Stimulated activated CD4-positive, alpha-beta T cell treated with anti-CD3 and anti-CD28 coated beads, Interleukin-4, amount 100 ng/mL, for 48 hours (primary cell): ENCODE data around the gene HEYL.

Experiments
- DNase-seq, 2 donors: peaks; one replicate each; pipeline ENCODE4 v3.0.0-alpha.2; 2020; ENCODE audit warnings: low read depth in 2 of 2

Gene HEYL

DNA sequence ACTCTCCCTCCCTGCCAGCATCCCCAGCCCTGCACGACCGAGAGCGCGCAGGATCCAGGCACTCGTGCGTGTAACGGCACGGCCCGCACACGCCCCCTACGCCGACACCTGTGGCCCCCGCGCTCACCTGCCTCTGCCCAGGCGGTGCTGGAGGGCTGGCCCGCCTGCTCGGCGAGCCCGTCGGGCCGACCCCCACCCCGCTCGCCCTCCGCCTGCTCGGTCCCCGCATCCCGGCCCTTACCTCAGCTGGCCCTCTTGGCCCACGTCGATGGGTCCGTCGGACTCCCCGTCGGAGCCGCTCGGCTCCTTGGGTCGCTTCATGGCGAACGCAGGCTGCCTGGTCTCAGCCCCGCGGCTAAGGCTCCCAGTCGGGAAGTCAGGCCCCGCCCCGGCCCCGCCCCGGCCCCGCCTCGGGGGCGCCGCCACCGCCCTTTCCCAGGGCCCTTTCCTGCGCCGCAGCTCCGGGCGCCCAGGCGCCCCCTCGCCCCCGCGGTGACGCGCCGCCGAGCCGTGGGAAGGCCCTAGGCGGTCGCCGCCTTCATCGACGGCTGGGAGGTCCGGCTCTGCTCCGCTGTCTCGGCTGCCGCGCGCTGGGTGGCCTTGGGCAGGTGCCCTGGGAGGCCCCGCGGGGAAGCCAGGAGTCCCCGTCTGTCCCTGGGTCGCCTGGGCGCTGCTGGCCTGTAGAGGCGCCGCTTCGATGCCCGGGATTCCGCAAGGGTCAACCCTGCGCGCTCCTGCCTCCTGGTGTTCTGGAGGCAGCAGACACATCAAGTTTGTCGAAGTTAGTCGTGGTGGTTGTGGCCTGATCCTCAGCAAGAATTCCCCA is at the start of gene HEYL:
HEYL (minus strand) TSS at position 339 of the 826 bp plus-strand sequence; CDS start at position 321, 18 bp downstream.
- DNase-seq, result peak; percentile 56 to 67

DNA sequence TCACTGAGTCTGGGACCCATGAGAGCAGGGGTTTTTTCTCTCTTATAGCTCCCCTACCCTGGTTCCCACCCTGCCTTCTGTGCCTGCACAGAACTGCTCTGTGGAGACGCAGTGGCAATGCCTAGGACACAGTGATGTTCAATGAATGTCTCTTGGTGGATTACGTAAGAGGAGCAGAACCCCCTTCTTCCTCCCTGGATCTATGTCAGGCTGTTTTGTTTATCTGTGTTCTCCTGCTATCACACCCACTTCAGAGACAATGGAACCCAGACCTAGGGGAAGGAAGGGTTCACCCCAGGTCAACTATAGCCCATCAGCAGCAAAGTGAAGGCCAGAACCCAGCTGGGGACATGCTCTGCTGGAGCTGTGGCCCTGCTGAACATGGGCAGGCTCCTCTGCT is 49.8 kb upstream of the HEYL start:
- no peak for DNase-seq

DNA sequence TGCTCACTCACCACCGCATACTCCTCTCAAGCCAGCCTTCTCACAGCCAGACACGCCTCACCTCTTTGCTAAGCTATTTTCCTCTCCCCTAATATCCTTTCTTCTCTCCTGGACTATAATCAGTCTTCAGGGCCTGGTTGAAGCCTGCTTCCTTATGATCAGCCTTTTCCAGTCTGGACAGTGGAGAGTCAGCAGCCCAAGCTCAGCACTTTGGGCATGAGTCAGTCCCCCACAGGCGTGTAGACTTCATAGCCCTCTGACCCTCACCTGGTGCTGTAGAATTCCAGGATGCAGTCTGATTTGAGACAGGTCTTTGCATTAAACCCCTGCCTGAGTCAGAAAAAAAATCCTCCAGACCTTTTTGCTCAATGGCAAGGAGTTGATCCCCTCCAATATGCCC is 49.3 kb upstream of the HEYL start:
- no peak for DNase-seq

DNA sequence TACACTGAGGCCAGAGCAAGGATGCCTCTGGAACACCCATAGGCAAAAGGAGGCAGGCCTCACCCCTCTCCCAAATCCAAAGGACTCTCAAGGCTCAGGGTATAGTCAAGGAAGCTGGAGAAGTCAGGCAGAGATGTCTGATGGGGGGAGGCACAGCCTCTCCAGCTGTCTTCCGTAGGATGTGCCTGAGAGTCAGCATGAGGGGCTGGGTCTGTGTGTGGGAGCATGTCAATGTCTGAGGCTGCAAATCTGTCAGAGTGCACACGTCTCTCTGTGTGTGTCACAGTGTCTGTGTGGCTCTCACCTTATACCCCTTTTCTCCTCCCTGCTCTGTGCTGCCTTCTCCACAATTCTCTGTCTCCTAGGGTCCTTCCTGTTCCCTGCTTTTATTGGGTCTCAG is 47.8 kb upstream of the HEYL start:
- DNase-seq, result no peak

DNA sequence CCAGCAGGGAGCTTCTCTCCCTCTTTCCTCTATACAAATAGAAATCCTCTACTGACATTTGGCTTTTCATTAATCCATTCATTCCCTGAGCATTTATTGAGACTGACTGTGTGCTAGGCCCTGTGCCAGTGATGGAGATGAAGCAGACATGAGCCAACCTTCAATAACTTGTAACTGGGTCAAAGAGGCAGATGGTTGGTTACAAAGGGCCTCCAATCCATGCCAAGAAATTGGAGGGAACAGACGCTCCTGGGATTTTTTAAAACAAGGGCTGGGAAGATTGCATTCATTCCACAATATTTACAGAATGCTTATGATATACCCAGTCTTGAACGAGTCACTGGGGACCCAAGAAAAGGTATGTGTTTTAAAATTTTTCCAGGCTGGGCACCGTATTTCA is 45.6 kb upstream of the HEYL start:
- no peak for DNase-seq

DNA sequence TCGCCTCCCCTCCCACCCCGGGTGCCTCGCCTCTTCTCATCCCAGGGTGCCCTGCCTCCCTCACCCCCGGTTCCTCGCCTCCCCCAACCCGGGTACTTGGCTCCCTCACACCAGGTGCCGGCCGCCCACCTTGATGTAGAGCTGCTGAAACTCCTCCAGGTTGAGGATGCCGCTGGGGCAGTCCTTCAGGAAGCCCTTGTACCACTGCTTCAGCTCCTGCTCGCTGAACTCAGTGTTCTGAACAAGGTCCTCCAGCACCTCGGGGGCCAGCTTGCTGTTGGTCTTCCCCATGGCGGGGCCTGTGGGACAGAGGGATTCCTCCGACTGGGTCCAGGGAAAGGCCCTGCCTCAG is 44.8 kb upstream of the HEYL start:
- DNase-seq, result no peak

DNA sequence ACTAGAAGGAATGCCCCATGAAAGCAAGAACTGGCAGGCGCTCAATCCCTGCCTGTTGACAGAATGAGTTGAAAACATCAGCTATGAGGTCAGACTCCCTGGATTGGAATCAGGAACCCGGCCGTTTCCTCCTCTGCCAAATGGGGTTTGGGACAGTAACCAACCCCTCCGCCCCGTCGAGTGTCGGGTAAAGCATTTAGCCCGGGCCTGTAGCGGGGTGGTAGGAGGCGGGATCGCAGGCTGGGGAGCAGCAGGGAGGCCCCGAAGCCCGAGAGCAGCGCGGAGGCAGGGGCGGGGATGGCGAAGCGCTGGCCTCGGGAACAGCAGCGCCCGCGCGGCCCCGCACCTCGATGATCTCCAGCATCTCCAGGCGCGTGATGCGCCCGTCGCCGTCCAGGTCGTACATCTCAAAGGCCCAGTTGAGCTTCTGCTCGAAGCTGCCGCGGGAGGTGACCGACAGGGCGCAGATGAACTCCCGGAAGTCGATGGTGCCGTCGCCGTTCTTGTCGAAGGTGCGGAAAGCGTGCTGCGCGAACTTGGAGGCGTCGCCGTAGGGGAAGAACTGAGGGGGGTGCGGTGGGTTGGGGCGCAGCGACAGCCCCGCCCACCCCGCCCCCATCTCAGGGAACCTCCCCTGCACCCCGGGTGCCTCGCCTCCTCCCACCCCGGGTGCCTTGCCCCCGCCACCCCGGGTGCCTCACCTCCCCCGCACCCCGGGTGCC is 44.3 kb upstream of the HEYL start:
- DNase-seq, result no peak

DNA sequence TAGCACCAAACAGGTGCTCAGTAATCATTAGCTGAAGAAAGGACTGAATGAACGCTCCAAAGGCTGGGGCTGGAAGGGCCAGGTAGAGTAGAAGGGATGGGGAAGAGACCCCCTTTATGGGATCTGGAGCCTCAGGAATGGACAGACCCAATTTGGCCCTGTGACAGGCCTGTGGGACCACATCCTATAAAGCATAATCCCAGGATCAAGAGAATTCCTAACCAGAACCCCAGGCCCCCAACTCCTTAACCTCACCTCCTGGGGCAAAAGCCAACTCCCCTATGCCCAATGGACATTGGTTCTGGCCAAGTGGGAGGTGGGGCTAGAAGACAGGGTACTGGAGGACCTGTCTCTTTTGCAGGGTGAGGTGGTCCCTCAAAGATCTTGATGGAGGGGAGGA is 42.6 kb upstream of the HEYL start:
- no peak for DNase-seq

DNA sequence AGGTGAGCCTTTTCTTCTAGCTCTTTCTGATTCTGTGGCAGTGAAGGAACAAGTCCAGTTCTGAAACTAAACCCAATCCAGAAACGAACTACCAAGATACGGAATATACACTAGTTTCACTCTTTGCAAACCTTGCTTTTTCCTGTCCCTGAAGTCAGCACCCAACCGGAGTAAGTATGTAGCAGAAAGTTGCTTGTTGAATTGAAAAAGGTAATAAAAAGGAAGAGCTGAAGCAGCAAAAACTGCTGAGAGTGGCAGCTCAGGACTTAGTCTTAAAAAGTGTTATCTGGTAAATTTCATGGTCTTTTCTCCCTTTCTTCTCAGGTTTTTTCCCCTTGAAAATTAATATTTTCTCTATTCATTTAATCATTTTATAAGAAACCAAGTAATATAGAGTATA is 41.9 kb upstream of the HEYL start:
- DNase-seq, result no peak

DNA sequence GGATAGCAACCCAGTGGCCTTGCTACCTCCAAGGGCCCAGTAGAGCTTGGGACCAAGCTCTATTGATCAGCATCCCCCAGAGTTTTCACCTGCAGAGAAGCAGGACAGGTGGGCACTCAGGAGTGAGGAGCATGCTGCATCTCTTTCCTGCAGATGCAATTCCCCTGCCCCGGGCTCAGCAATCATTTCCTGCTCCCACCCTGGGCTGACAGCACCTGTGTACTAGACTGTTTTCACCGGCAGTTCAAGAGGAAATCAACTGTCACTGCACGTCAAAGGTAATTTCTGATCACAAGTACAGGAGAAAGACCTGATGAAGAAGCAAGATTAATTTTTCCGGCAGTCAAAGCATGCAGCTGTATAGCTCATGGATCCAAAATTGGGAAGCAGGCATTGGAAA is 41.3 kb upstream of the HEYL start:
- no peak for DNase-seq

DNA sequence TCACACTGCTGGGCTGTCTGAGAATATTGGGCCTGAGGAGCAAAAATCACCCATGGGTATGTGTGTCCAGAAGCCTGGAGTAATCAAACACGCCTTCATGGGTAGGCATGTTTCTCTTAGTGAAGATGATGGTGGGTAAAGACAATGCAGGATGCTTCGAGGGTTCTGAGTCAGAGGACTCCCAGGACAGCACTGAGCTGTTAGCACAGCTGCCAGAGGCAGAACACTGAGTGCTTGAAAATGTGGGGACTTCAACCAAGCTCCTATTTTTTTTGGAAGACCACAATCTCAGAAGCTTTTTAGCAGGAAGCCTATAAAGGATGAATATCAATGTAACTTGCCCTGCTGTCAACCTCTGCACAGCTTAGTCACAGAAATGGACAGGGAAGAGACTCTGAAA is 40.4 kb upstream of the HEYL start:
- DNase-seq, result no peak

DNA sequence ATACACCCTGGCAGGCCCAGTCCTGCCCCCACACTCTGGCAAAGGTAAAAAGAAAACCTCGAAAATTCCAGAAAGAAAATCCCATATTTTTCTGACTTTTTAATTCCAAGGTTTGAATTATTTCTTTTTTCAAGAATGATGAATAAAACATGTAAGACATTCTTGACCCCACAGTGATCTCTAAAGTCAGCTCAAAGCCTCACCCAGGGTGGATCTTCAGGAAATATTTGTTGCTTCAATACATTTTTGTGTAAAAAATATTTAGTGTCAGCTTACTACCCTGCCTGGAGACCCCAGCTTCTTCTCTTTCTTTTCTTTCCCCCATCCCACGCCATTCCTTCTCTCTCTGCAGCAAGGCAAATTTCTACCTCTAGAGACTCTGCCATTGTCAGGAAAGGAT is 39.4 kb upstream of the HEYL start:
- DNase-seq, result no peak

DNA sequence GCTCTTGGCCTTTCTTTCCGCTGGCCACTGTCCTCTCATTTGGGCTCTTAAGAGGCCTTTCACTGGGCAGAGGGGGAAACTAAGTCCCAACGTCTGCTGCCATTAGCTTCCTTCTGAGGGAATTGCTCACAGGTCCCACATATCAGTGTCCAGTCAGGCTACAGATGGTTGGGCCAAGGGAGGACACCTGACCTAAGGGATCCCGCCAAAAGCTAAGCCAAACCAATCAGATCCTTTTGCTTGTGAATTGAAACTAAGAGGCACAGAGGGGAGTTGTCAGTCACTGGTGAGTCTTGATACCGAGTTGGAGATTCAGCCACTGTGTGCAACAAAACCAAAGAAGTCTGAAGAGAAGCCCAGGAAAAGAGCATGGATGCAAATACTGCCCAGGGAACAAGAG is 38.2 kb upstream of the HEYL start:
- no peak for DNase-seq

DNA sequence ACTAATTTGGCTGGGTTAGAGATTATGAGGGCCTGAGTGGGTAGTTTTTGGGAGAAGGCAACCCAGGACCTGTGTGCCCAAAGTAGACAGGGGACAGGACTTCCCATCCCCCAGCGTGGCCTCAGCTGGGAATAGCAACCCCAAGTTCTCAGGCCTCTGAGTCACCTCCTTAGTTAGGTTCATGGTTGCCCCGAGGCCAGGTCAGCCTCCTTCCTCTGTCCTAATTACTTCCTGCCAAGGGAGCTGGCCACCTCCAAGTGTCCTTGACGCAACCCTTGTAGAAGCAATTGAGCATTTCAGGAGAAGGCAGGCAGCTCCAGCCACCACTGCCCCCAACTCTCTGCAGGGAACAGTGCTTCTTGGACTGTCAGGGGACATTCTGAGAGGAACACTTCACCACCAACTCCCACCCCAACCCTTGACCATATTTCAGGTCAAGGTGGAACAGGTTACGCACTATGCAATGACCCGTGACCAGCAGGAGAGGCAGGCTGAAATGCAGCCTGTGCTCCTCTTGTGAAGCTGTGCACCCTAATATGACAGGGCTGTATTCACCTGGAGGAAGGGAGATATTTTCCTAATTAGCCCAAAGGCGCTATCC is 37.6 kb upstream of the HEYL start:
- DNase-seq, result no peak

DNA sequence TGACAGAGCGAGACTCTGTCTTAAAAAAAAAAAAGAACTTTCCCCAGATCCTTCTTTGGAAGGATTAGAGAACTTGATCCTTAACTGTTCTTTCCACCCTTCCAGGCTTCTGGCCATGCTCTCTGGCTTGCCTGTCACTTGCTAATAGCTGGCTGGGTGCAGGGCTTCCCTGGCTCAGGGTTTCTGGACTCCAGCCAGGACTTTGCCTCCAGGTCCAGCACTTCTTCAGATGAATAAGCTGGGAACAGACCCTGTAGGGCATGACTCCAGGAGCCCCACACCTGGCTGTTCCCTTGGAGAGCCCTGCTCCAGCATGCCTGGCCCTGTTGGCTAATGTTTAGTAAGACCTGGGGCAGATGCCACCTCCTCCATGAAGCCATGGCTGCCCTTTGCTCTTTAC is 35.8 kb upstream of the HEYL start:
- no peak for DNase-seq

DNA sequence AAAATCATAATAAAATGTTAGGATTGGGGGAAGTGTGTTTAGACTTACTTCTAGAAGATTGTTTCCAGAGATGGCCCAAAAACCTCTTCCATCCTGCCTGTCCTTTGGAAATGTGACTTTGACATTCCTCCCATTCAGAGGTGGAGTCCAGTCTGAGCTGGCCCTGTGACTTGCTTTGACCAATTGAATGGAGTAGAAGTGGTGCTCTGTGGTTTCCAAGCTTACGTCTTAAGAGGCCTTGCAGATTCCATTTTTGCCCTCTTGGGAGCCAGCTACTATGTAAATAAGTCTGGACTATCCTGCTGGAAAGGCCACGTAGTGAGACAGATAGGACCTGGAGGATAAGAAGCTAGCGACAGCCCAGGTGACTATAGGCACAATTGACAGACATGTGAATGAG is 33.8 kb upstream of the HEYL start:
- no peak for DNase-seq

DNA sequence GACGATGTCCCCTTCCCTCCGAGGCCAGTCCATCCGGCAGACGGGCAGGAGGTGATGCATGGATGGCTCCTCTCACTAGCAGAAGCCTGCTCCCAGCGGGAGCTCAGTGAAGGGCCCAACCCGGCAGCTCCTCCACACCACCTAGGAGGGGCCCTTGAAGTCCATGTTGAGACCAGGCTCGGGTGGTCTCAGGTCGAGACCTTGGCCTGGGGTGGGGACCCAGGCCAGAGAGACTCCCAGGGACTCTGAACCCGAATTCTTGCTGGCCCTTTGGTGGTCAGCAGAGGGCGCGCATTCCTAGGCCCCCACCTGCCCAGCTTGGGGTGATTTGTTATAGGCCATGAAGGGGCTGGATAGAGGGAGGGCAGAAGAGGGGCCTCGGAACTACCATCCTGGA is 33.1 kb upstream of the HEYL start:
- DNase-seq, result no peak

DNA sequence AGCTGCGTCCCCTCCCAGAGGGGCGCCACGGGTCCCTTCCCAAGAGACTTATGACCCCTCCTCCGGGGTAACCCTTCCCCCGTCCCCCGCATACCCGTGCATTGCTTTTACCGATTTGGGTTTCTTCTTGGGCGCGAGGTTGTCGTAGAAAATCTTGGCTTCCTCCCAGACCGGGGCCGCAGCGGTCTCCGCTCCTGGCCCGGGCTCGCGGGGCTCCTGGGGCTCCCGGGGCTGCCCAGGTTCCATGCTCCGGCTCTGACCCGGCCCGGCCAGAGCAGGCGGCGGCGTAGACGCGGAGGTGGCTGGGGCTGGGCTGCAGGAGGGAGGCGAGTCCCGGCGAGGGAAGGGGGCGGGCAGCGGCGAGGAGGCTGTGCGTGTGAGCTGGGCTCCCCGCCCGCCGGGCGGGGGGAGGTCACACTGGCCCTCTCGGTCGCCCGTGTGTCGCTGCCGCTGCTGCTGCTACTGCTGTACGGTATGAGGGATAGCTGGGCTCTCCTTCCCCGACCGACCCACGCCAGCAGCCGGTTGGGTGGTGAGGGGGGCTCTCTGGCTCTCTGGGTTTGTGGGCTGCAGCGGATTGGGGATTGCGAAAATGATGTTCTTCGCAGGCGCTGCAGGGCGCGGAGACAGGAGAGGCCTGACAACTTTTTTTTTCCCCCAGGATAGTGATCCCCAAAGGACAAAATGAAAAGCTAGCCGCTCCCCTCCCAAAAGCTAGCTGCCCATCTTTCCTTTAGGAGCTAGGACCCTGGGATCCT is 32.5 kb upstream of the HEYL start, which contains the start of gene NT5C1A:
NT5C1A (minus strand) TSS at position 315 of the 758 bp plus-strand sequence; CDS start at position 246, 69 bp downstream.
- no peak for DNase-seq

DNA sequence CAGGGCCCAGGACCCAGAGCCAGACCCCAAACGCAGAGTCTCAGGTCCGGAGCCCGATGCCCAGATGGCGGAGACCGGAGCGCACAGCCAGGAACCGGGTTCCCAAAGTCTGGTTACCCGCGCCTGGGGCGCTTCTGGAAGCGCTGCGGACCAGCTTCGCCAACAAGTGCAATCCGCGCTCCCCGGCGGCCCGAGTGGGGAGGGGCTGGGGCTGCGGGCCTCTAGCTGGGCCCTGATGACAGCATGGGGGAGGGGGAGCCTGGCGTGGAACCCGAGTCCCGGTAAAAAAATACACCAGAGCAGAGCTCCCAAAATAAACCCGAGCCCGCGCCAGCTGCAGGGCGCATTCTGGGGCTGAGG is 32.0 kb upstream of the HEYL start:
- DNase-seq, result no peak

DNA sequence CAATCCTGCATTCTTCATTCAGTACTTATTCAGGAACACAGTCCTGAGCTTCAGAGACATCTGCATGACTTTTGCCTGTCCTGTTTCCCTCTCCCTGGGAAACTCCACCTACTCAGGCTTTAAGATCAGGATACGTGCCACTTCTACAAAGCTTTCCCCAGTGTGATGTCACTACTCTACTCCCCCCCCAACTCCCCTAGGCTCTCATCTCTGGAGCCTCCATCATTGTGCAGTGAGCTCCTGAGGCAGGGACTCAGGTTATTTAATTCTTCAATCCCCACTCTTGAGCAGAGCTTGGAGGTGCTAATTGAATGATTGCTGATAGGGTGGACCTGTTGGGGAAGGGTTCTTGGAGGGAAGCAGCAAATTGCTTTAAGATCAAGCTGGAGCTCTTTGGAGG is 31.2 kb upstream of the HEYL start:
- DNase-seq, result no peak

DNA sequence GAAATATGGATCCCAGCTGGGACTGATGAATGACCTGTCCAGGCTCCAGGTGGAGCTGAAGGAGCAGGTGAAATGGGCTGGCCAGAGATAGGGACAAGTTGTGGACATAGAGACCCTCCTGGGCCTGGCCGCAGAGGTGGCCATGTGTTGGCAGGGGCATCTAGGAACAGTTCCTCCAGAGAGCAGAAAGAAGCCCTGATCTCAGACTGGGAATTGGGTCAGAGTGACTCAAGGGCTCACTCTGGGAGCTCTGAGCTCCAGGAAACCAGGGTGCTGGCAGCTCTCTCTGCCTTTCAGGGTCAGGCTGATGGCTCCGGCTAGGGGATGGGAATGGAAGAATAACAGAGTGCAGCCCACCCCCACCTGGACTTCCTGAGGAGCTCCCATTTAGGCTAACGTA is 29.5 kb upstream of the HEYL start:
- no peak for DNase-seq

DNA sequence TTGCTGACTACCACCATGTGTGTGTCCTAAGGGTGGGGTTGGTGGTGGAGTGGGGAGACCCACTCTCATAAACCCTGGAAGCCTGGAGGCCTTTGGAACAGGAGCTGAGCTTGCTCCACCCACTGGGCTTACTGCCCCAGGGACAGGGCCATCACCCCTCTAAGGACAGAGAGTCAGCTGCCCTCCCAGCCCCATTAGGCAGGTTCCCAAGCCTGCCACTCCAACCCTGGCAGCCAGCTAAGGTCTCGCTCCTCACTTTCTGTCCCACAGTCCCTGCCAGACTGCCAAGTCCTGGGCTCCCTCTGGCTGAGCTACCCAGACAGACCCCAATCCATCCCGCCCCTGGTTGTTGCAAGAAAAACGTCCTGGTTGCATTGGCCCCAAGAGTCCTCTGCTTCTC is 28.7 kb upstream of the HEYL start:
- DNase-seq, result no peak
